ENCODE data around the gene ZNF710. TPM values are rescaled to one million over a fixed set of nuclear protein-coding genes. Genes with fewer than 3 reads are reported as not detected.

ZNF710 gene
- polyA plus RNA-seq, 1 of the 3 experiments (the other 2 are of a cell fraction) = 2.7 TPM

GRCh38 chr15:90018216-90018831 lies 17.2 kb downstream of the ZNF710 start:
- Histone ChIP-seq H2AFZ (ENCODE audit: low read depth) (no peak overlapping the region), H3K9ac (no peak overlapping the region), H3K36me3 (replicated peaks in 1 of 2; ENCODE audit: control insufficient read depth in 1 of 2, insufficient read depth in 2 of 2, low read length in 1 of 2) (no peaks in the 10 kb centered on the region), H3K27ac (ENCODE audit: low read depth in 2 of 2, low read length in 1 of 2) (no peak overlapping the region), H3F3A (replicated peaks; ENCODE audit: insufficient read depth) (no peaks in the 10 kb centered on the region), H3K9me3 (no peaks in the 10 kb centered on the region), H4K20me1 (ENCODE audit: insufficient read depth) (no peaks in the 10 kb centered on the region), H3K27me3 (ENCODE audit: insufficient read depth) (no peaks in the 10 kb centered on the region), H3K79me2 (ENCODE audit: insufficient read depth) (peaks cover 10% of the 10 kb centered on the region; the same call in 1 of the 2 replicates), H3K4me2 (no peak overlapping the region), H3K4me1 (ENCODE audit: control insufficient read depth in 1 of 2, insufficient read depth in 2 of 2, low read depth in 1 of 2, low read length in 1 of 2) (no peaks in the 10 kb centered on the region; a peak in 1 of 4 replicates), H3K4me3 (ENCODE audit: low read depth in 2 of 2, low read length in 1 of 2) (no peak overlapping the region), H3K9me2 (no peaks in the 10 kb centered on the region)
- TF ChIP-seq, protein P1, sequence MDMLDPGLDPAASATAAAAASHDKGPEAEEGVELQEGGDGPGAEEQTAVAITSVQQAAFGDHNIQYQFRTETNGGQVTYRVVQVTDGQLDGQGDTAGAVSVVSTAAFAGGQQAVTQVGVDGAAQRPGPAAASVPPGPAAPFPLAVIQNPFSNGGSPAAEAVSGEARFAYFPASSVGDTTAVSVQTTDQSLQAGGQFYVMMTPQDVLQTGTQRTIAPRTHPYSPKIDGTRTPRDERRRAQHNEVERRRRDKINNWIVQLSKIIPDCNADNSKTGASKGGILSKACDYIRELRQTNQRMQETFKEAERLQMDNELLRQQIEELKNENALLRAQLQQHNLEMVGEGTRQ (IDR thresholded peaks at IDR 0.05; ENCODE audit: borderline replicate concordance, low read depth, low read length) = no peak
- POLR2A ChIA-PET = no interaction called here
- no peak for DNase-seq
- CTCF ChIA-PET = interaction anchor here (1.0 to 1.3 kb wide), 3 partner anchors 15 to 144 kb away, joined by 3 read pairs; no protein-coding TSS in a partner anchor
- WGBS (ENCODE audit: low lambda C conversion rate) = 96% methylated on average over 17 of the region's 17 CpGs

GRCh38 chr15:90019611-90020010 lies 18.5 kb downstream of the ZNF710 start:
- H3K9me3 ChIP-seq = no peaks in the 10 kb centered on the region
- no peak overlapping the region for H3K27ac ChIP-seq (ENCODE audit: low read depth in 2 of 2, low read length in 1 of 2)
- ChIA-PET CTCF (interaction anchor here (0.9 to 1.5 kb wide), 3 partner anchors 17 to 258 kb away, joined by 3 read pairs; no protein-coding TSS in a partner anchor), POLR2A (no interaction called here)
- no peaks in the 10 kb centered on the region for H4K20me1 ChIP-seq (ENCODE audit: insufficient read depth)
- no peaks in the 10 kb centered on the region for H3F3A ChIP-seq (replicated peaks; ENCODE audit: insufficient read depth)
- no peak overlapping the region for H3K9ac ChIP-seq
- no peak for DNase-seq
- peaks cover 7% of the 10 kb centered on the region; the same call in 1 of the 2 replicates for H3K79me2 ChIP-seq (ENCODE audit: insufficient read depth)
- no peaks in the 10 kb centered on the region for H3K9me2 ChIP-seq
- H2AFZ ChIP-seq (ENCODE audit: low read depth) = no peak overlapping the region
- H3K27me3 ChIP-seq (ENCODE audit: insufficient read depth) = no peaks in the 10 kb centered on the region
- 96% methylated on average over 5 of the region's 8 CpGs for WGBS (ENCODE audit: low lambda C conversion rate)
- H3K36me3 ChIP-seq (replicated peaks in 1 of 2; ENCODE audit: control insufficient read depth in 1 of 2, insufficient read depth in 2 of 2, low read length in 1 of 2) = no peaks in the 10 kb centered on the region
- H3K4me1 ChIP-seq (ENCODE audit: control insufficient read depth in 1 of 2, insufficient read depth in 2 of 2, low read depth in 1 of 2, low read length in 1 of 2) = no peaks in the 10 kb centered on the region
- TF ChIP-seq TAF1 (IDR thresholded peaks at IDR 0.05; ENCODE audit: borderline replicate concordance, low read depth, low read length) (no peak), GATA2 (CRISPR knock-in tag; IDR thresholded peaks at IDR 0.05) (no peak), USF1 (IDR thresholded peaks at IDR 0.05; ENCODE audit: borderline replicate concordance, low read depth) (no peak), TCF12 (IDR thresholded peaks at IDR 0.05) (no peak), JUND (IDR thresholded peaks at IDR 0.05) (no peak), SIN3A (IDR thresholded peaks at IDR 0.05; ENCODE audit: borderline replicate concordance, low read depth, low read length) (no peak)
- TF ChIP-seq, protein P2, sequence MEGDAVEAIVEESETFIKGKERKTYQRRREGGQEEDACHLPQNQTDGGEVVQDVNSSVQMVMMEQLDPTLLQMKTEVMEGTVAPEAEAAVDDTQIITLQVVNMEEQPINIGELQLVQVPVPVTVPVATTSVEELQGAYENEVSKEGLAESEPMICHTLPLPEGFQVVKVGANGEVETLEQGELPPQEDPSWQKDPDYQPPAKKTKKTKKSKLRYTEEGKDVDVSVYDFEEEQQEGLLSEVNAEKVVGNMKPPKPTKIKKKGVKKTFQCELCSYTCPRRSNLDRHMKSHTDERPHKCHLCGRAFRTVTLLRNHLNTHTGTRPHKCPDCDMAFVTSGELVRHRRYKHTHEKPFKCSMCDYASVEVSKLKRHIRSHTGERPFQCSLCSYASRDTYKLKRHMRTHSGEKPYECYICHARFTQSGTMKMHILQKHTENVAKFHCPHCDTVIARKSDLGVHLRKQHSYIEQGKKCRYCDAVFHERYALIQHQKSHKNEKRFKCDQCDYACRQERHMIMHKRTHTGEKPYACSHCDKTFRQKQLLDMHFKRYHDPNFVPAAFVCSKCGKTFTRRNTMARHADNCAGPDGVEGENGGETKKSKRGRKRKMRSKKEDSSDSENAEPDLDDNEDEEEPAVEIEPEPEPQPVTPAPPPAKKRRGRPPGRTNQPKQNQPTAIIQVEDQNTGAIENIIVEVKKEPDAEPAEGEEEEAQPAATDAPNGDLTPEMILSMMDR (IDR thresholded peaks at IDR 0.05) = no peak
- TF ChIP-seq, protein P3, sequence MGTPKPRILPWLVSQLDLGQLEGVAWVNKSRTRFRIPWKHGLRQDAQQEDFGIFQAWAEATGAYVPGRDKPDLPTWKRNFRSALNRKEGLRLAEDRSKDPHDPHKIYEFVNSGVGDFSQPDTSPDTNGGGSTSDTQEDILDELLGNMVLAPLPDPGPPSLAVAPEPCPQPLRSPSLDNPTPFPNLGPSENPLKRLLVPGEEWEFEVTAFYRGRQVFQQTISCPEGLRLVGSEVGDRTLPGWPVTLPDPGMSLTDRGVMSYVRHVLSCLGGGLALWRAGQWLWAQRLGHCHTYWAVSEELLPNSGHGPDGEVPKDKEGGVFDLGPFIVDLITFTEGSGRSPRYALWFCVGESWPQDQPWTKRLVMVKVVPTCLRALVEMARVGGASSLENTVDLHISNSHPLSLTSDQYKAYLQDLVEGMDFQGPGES (IDR thresholded peaks at IDR 0.05; ENCODE audit: low read depth, low read length) = no peak
- no peak overlapping the region for H3K4me3 ChIP-seq (ENCODE audit: low read depth in 2 of 2, low read length in 1 of 2)
- no peak overlapping the region for H3K4me2 ChIP-seq
